ENCODE measurements around the gene UPK1B. TPM values are rescaled to one million over a fixed set of nuclear protein-coding genes. Genes with fewer than 3 reads are reported as not detected.
"Not testable (repeated sequence)": the region's sequence is repeated elsewhere in the genome, so short reads cannot be mapped to it uniquely, and the experiment has no call there.

UPK1B gene
- total RNA-seq, 1 donor from 2014 or later, result not detected

- no peak for DNase-seq (ENCODE audit: low spot score)
Measured at GRCh38 chr3:119221779-119222320, 48.5 kb downstream of the UPK1B start.

- DNase-seq (ENCODE audit: low spot score), result no peak
Measured at GRCh38 chr3:119222391-119222790, 49.0 kb downstream of the UPK1B start.

GRCh38 chr3:119223511-119223910, 50.1 kb downstream of the UPK1B start:
- no peak for DNase-seq (ENCODE audit: low spot score)

GRCh38 chr3:119225121-119225520, 51.7 kb downstream of the UPK1B start:
- no peak for DNase-seq (ENCODE audit: low spot score)

GRCh38 chr3:119227070-119227850, 53.9 kb downstream of the UPK1B start:
- no peak for DNase-seq (ENCODE audit: low spot score)

- DNase-seq (ENCODE audit: low spot score), result no peak
Measured at GRCh38 chr3:119228373-119229145, 55.2 kb downstream of the UPK1B start.

- no peak for DNase-seq (ENCODE audit: low spot score)
Measured at GRCh38 chr3:119229190-119229589, 55.8 kb downstream of the UPK1B start.

- no peak for DNase-seq (ENCODE audit: low spot score)
Measured at GRCh38 chr3:119230071-119230470, 56.7 kb downstream of the UPK1B start.

- no peak for DNase-seq (ENCODE audit: low spot score)
Measured at GRCh38 chr3:119230745-119231144, 57.3 kb downstream of the UPK1B start.

GRCh38 chr3:119234610-119235009, 61.2 kb downstream of the UPK1B start:
- DNase-seq (ENCODE audit: low spot score), result no peak

- no peak for DNase-seq (ENCODE audit: low spot score)
Measured at GRCh38 chr3:119235151-119235550, 61.8 kb downstream of the UPK1B start.

GRCh38 chr3:119236756-119237155, 63.4 kb downstream of the UPK1B start:
- DNase-seq (ENCODE audit: low spot score), result no peak

GRCh38 chr3:119237299-119237698, 63.9 kb downstream of the UPK1B start:
- DNase-seq (ENCODE audit: low spot score), result no peak

GRCh38 chr3:119238363-119238762, 65.0 kb downstream of the UPK1B start:
- DNase-seq (ENCODE audit: low spot score), result no peak

- DNase-seq (ENCODE audit: low spot score), result no peak
Measured at GRCh38 chr3:119239206-119239820, 65.9 kb downstream of the UPK1B start.

- no peak for DNase-seq (ENCODE audit: low spot score)
Measured at GRCh38 chr3:119240101-119240590, 66.7 kb downstream of the UPK1B start.

GRCh38 chr3:119240591-119241434, 67.4 kb downstream of the UPK1B start, which contains the start of gene B4GALT4:
B4GALT4 (minus strand) TSS chr3:119240878; CDS start chr3:119230099, 10,779 bp downstream.
- DNase-seq (ENCODE audit: low spot score), result peak; percentile 95

GRCh38 chr3:119242387-119243057, 69.1 kb downstream of the UPK1B start:
- not testable (repeated sequence) for DNase-seq (ENCODE audit: low spot score)

- DNase-seq (ENCODE audit: low spot score), result not testable (repeated sequence)
Measured at GRCh38 chr3:119243058-119243529, 69.7 kb downstream of the UPK1B start.

- DNase-seq (ENCODE audit: low spot score), result no peak
Measured at GRCh38 chr3:119243712-119244111, 70.3 kb downstream of the UPK1B start.
